ENCODE results near the gene ZNRF3. TPM values are rescaled to one million over a fixed set of nuclear protein-coding genes. Genes with fewer than 3 reads are reported as not detected.

ZNRF3 gene
- total RNA-seq, 1 donor from 2014 or later, result 4.1 TPM

DNA sequence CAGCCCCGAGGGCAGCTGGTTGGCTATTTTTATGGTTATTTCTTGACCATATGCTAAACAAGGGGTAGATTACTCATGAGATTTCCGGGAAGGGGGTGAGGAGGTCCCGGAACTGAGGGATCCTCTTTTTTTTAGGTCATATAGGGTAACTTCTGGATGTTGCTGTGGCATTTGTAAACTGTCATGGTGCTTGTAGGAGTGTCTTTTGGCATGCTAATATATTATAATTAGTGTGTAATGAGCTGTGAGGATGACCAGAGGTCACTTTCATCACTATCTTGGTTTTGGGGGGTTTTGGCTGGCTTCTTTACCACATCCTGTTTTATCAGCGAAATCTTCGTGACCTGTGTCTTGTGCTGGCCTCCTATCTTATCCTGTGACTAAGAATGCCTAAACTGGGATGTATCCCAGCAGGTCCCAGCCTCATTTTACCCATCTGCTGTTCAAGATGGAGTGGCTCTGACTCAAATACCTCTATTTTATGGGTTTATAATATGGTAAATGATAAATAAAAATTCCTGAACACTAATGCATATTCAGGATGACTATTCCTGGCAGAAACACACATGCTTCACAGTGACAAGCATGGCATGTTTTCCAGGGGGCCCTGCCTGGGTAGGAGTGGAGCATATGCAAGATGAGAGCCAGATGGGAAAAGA lies 200.7 kb downstream of the ZNRF3 start:
- Mint-ChIP-seq H3K36me3 (no peaks in the 10 kb centered on the region), H3K4me1 (peaks cover 17% of the 10 kb centered on the region), H3K4me3 (no peak overlapping the region), H3K27me3 (ENCODE audit: insufficient read depth, low read depth) (no peaks in the 10 kb centered on the region), H3K9me3 (no peaks in the 10 kb centered on the region), H3K27ac (no peak overlapping the region)
- Histone ChIP-seq H3F3A (ENCODE audit: low read depth) (peaks cover 15% of the 10 kb centered on the region), H3K9me3 (ENCODE audit: low read depth) (no peaks in the 10 kb centered on the region), H3K27me3 (no peaks in the 10 kb centered on the region), H3K4me2 (no peak overlapping the region), H4K20me1 (ENCODE audit: low read depth) (no peaks in the 10 kb centered on the region), H3K9ac (no peak overlapping the region), H3K4me3 (no peak overlapping the region), H3K36me3 (no peaks in the 10 kb centered on the region), H3K27ac (no peak overlapping the region), H3K79me2 (ENCODE audit: low read depth) (no peaks in the 10 kb centered on the region), H3K4me1 (peaks cover 9% of the 10 kb centered on the region), H2AFZ (replicated peaks) (no peak overlapping the region)
- TF ChIP-seq EZH2 (IDR thresholded peaks at IDR 0.05) (no peak), EZH2phosphoT487 (IDR thresholded peaks at IDR 0.05) (no peak)
- TF ChIP-seq, protein P1, sequence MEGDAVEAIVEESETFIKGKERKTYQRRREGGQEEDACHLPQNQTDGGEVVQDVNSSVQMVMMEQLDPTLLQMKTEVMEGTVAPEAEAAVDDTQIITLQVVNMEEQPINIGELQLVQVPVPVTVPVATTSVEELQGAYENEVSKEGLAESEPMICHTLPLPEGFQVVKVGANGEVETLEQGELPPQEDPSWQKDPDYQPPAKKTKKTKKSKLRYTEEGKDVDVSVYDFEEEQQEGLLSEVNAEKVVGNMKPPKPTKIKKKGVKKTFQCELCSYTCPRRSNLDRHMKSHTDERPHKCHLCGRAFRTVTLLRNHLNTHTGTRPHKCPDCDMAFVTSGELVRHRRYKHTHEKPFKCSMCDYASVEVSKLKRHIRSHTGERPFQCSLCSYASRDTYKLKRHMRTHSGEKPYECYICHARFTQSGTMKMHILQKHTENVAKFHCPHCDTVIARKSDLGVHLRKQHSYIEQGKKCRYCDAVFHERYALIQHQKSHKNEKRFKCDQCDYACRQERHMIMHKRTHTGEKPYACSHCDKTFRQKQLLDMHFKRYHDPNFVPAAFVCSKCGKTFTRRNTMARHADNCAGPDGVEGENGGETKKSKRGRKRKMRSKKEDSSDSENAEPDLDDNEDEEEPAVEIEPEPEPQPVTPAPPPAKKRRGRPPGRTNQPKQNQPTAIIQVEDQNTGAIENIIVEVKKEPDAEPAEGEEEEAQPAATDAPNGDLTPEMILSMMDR (IDR thresholded peaks at IDR 0.05), result no peak
- DNase-seq (ENCODE audit: low spot score), result no peak

DNA sequence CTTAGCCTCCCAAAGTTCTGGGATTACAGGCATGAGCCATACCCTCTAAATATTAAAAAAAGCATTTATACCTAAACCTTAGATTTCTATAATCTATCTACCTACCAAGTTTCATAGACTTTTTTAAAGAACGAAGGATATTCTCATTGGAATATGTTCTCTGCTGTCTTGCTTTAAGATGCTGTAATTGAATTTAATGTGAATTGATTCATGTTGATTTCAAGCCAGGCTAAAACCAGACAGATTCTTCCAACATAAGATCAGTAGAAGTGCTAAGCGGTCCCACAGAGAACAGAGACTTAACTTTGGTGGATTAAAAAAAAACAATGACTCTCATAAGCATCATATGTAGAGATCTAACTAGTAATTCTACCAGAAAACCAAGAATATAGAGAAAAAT lies 203.6 kb downstream of the ZNRF3 start:
- Histone ChIP-seq H3K79me2 (ENCODE audit: low read depth) (no peaks in the 10 kb centered on the region), H3K4me3 (no peak overlapping the region), H3K4me2 (no peak overlapping the region), H3K4me1 (no peaks in the 10 kb centered on the region), H3K27ac (no peak overlapping the region), H4K20me1 (ENCODE audit: low read depth) (no peaks in the 10 kb centered on the region), H3K9me3 (ENCODE audit: low read depth) (no peaks in the 10 kb centered on the region), H3F3A (ENCODE audit: low read depth) (peaks cover 8% of the 10 kb centered on the region), H3K9ac (no peak overlapping the region), H3K36me3 (no peaks in the 10 kb centered on the region), H3K27me3 (no peaks in the 10 kb centered on the region), H2AFZ (replicated peaks) (no peak overlapping the region)
- no peak for DNase-seq (ENCODE audit: low spot score)
- no peaks in the 10 kb centered on the region for H3K36me3 Mint-ChIP-seq
- H3K4me3 Mint-ChIP-seq, result no peak overlapping the region
- peaks cover 4% of the 10 kb centered on the region for H3K27me3 Mint-ChIP-seq (ENCODE audit: insufficient read depth, low read depth)
- H3K4me1 Mint-ChIP-seq, result peaks cover 11% of the 10 kb centered on the region
- no peak overlapping the region for H3K27ac Mint-ChIP-seq
- no peaks in the 10 kb centered on the region for H3K9me3 Mint-ChIP-seq
- TF ChIP-seq EZH2 (IDR thresholded peaks at IDR 0.05) (no peak), EZH2phosphoT487 (IDR thresholded peaks at IDR 0.05) (no peak)
- TF ChIP-seq, protein P1 (IDR thresholded peaks at IDR 0.05), result no peak

DNA sequence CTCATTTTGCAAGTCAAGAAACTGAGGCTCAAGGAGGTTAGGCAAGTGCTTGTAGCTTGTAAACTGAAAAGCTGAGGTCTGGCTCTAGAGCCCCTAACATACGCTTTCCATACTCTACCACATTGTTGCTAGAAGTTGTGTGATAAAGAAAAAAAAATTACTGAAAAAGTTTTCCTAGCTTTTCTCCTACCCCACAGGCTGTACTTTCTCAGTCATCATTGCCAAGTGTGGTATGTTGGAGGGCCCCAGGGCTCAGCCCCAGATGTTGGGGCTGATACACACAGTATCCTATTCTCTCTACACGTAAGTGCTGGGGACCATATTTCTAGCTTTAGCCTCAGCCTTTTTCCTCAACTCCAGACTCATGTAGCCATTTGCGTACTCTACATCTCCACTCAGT lies 205.4 kb downstream of the ZNRF3 start:
- Histone ChIP-seq H3K36me3 (no peaks in the 10 kb centered on the region), H3K4me3 (no peak overlapping the region), H3K27me3 (no peaks in the 10 kb centered on the region), H3K4me1 (no peaks in the 10 kb centered on the region), H3K9me3 (ENCODE audit: low read depth) (no peaks in the 10 kb centered on the region), H4K20me1 (ENCODE audit: low read depth) (no peaks in the 10 kb centered on the region), H3K9ac (no peak overlapping the region), H3K79me2 (ENCODE audit: low read depth) (no peaks in the 10 kb centered on the region), H3K4me2 (no peak overlapping the region), H3F3A (ENCODE audit: low read depth) (no peaks in the 10 kb centered on the region), H3K27ac (no peak overlapping the region), H2AFZ (replicated peaks) (no peak overlapping the region)
- no peaks in the 10 kb centered on the region for H3K36me3 Mint-ChIP-seq
- H3K4me1 Mint-ChIP-seq, result peaks cover 17% of the 10 kb centered on the region
- TF ChIP-seq, protein P1 (IDR thresholded peaks at IDR 0.05), result no peak
- TF ChIP-seq EZH2phosphoT487 (IDR thresholded peaks at IDR 0.05) (no peak), EZH2 (IDR thresholded peaks at IDR 0.05) (no peak)
- H3K9me3 Mint-ChIP-seq, result no peaks in the 10 kb centered on the region
- H3K4me3 Mint-ChIP-seq, result no peak overlapping the region
- DNase-seq (ENCODE audit: low spot score), result no peak
- H3K27ac Mint-ChIP-seq, result no peak overlapping the region
- peaks cover 4% of the 10 kb centered on the region for H3K27me3 Mint-ChIP-seq (ENCODE audit: insufficient read depth, low read depth)
